Right renal cortex interstitium (tissue), 3 donors: ENCODE results near the gene ATXN7L3. TPM values are rescaled to one million over a fixed set of nuclear protein-coding genes. Genes with fewer than 3 reads are reported as not detected.

Source experiments
- DNase-seq, 3 donors: peaks; one replicate each; pipeline ENCODE4 v3.0.0-alpha.2; 2013; ENCODE audit warnings: low read depth in 3 of 3, low spot score in 2 of 3
- polyA plus RNA-seq, 3 donors: library from polyadenylated mRNA; unstranded; fragments of 120-200 nt; gene quantifications; one replicate each; pipeline ENCODE4 v1.2.1, GENCODE V29; 2013; ENCODE audit not compliant: insufficient read length in 3 of 3

Gene ATXN7L3
- polyA plus RNA-seq, 3 donors: 55.6 to 63.8 (median 63.0) TPM

GRCh38 chr17:44219108-44219615, 19.5 kb upstream of the ATXN7L3 start:
- DNase-seq: peak in 1 of 3 donors; percentile 42

GRCh38 chr17:44218344-44219107, 18.8 kb upstream of the ATXN7L3 start:
- DNase-seq: peak in 2 of 3 donors; percentile 83 to 84

- no peak for DNase-seq
Observed at GRCh38 chr17:44217738-44218343, 18.2 kb upstream of the ATXN7L3 start.

- no peak for DNase-seq
Observed at GRCh38 chr17:44216694-44217093, 17.0 kb upstream of the ATXN7L3 start.

GRCh38 chr17:44216173-44216572, 16.5 kb upstream of the ATXN7L3 start:
- DNase-seq: no peak

- DNase-seq: no peak
Observed at GRCh38 chr17:44214896-44215295, 15.2 kb upstream of the ATXN7L3 start.

GRCh38 chr17:44214230-44214494, 14.5 kb upstream of the ATXN7L3 start:
- no peak for DNase-seq

GRCh38 chr17:44213403-44214229, 13.9 kb upstream of the ATXN7L3 start:
- DNase-seq: no peak

GRCh38 chr17:44212507-44213402, 13.1 kb upstream of the ATXN7L3 start:
- no peak for DNase-seq

GRCh38 chr17:44211281-44212265, 11.9 kb upstream of the ATXN7L3 start:
- DNase-seq: no peak

- peak in 2 of 3 donors; percentile 45 to 68 for DNase-seq
Observed at GRCh38 chr17:44210342-44211192, 10.9 kb upstream of the ATXN7L3 start.

- DNase-seq: no peak
Observed at GRCh38 chr17:44209786-44210341, 10.2 kb upstream of the ATXN7L3 start.

- no peak for DNase-seq
Observed at GRCh38 chr17:44207743-44208142, 8.1 kb upstream of the ATXN7L3 start.

- no peak for DNase-seq
Observed at GRCh38 chr17:44207319-44207718, 7.6 kb upstream of the ATXN7L3 start.

- DNase-seq: no peak
Observed at GRCh38 chr17:44206825-44207155, 7.1 kb upstream of the ATXN7L3 start.

- no peak for DNase-seq
Observed at GRCh38 chr17:44205962-44206824, 6.5 kb upstream of the ATXN7L3 start.

- no peak for DNase-seq
Observed at GRCh38 chr17:44204441-44204882, 4.8 kb upstream of the ATXN7L3 start.
